SW 1271 (cell line): ENCODE results near the gene ESPNL.
"Not testable (repeated sequence)": the region's sequence is repeated elsewhere in the genome, so short reads cannot be mapped to it uniquely, and the experiment has no call there.

ENCODE experiments used
- DNase-seq, 2 experiments: peaks; one replicate each; lab custom pipeline; 2025; lab: John Stamatoyannopoulos, UW

ESPNL gene

DNA sequence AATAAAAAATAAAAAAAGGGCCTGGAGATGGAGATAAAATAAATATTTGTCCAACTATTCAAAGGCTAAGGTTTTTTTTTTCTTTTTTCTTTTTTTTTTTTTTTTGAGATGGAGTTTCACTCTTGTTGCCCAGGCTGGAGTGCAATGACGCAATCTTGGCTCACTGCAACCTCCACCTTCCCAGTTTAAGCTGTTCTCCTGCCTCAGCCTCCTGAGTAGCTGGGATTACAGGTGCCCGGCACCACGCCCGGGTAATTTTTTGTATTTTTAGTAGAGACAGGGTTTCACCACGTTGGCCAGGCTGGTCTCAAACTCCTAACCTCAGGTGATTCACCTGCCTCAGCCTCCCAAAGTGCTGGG lies 70.9 kb downstream of the ESPNL start:
- DNase-seq, result not testable (repeated sequence)

DNA sequence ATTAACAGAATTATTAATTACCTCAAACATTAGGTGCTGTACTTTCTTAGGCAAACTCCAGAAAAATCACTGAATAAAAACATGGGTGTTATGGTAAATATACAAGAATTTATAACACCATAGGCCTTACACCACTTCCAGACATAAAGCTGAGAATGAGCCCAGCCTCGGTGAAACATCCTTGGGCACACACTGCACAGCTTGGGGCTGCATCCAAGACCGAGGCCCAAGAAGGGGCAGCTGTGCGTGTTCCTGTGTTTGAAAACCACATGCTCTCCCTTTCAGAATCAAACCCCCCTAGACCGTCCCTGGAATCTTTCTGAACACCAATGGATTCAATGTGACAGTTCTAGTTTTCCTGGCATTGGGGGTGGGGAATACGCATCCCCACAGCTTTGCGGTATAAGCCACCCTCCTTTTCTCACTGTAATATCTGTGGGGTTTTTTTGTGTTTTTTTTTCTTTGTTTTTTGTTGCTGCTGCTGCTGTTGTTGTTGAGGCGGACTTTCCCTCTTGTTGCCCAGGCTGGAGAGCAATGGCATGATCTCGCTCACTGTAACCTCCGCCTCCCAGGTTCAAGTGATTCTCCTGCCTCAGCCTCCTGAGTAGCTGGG lies 71.5 kb downstream of the ESPNL start:
- no peak for DNase-seq

DNA sequence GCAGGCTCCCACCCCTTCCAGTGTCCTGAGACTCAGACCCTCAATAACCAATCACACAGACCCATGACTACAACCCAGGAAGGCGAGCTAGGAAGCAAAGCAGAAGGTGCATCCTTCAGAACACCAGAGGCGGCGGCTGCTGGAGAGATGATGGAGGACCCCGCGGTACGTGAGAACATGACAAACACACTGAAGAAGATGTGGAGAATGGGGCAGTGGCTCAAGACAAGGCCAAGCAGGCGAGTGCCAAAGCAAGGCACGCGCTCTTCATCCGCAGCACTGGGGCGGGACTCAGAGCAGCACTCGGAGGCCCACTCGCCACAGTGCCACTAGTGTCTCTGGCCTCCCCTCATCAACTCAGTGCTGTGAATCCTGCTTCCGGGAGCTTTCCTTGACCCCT lies 72.3 kb downstream of the ESPNL start:
- no peak for DNase-seq

DNA sequence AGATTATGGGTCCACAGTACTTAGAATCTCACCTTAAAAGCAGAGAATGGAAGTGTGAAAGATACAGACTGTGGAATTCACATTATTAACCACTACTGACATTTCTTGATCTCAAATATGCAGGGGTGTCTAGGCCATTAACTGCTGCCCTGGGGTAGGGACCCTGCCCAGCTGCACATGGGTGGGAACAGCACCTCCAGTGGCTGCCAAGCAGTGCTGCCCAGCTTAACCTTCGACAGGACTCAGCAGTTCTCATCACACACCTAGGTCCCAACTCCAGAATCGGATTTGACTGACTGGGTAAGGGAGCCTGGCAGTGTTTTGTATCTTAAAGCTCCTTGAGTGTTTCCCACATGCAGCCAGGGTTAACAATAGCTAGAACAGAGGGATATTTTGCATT lies 73.6 kb downstream of the ESPNL start:
- no peak for DNase-seq

DNA sequence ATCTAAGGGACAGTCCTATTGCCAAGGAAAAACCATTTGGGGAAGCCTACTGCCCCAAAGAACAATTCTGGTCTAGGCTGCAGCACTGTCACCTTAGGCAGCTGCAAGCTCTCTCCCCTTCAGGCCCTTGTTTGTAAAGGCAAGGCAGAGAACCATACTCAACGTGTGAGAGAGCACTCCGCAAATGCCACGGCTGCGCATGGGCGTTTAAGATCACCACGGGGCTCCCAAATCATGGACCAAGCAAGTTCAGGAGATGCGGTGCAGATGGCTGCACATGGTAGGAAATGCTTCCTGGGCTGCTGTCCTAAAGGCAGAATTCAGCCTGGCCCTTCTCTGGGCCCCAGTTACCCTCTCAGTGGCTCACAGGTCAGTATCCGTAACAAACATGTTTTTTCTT lies 74.2 kb downstream of the ESPNL start:
- no peak for DNase-seq

DNA sequence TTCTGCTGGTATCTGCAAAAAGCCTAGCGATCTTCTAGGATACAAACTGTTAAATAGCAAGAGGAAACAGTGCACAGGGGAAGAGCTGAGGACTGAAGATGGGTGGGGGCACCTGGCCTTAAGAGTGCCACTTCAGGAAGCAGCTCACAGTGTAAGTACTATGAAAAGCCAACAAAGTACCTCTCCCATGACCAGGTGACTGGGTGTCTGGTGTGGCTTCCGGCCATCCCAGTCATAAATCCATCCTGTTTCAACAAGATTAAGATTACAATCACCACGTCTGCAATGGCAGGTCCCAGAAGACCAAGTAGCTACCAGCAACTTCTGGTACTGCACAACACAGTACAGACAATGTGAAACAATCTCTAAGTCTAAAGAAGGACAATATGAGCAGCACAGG lies 74.6 kb downstream of the ESPNL start:
- DNase-seq, result no peak

DNA sequence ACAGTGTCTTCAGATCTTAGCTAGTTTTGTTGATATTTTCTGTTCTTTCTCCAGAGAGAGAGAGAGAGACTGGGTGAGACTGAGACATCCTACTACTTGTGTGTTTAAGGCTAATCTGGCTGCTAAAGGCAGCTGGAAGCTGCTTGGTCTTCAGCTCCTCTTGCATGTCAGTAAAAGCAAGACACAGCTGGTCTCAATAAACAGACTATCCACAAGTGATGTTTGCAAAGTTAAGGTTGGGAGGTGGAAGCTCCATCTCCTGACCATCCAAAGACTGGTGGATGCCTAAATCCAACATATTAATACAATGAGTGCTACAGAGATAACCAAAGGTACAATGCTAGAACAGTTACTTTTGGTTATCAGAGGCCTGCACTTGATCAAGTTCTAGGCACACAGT lies 76.5 kb downstream of the ESPNL start:
- no peak for DNase-seq

DNA sequence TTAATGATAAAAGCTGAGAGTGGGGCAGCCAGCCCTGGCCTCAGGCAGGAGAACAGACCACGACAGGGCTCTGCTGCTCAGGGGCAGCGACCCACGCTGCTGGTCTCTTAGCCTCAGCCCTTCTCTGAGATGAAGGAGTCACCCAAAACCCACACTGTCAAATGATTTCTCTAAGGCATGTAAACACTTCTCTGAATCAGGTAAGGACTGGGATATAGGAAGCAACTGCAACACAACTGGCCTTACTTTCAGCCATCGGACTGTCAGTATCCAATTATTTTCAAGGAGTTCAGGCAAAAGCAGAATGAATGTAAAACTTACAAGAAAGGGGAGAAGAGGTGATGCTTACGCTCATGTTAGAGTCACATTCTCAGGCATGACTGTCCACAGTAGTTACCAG lies 80.4 kb downstream of the ESPNL start:
- DNase-seq, result no peak

DNA sequence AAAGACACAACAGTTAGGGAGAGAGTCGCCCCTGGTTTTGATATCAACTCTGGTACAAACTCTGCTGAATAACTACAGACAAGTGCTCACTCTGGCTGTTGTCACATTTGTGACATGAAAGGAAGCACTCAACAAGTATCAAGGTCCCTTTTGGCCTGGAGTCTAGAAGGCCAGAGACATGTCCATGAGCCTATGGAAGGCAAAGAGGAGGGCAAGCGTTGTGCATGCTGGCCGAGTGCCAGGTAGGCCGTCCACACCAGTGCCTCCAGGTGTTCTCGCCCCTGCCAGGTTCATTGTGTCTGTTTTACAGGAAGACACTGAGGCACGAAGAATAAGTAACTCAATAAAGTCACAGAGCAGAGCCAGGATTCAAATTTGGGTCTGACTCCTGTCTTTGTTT lies 82.2 kb downstream of the ESPNL start:
- DNase-seq, result no peak
